Measurements from ENCODE around the gene TBX5.
"Not testable (repeated sequence)": the region's sequence is repeated elsewhere in the genome, so short reads cannot be mapped to it uniquely, and the experiment has no call there.

Gene TBX5

GRCh38 chr12:114371250-114371649 is 34.7 kb downstream of the TBX5 start:
- DNase-seq: no peak

GRCh38 chr12:114368685-114369452 is 37.1 kb downstream of the TBX5 start:
- DNase-seq: no peak

- DNase-seq: no peak
Observed at GRCh38 chr12:114361992-114362391, 44.0 kb downstream of the TBX5 start.

GRCh38 chr12:114361545-114361944 is 44.4 kb downstream of the TBX5 start:
- DNase-seq: no peak

GRCh38 chr12:114360485-114360884 is 45.5 kb downstream of the TBX5 start:
- DNase-seq: no peak

GRCh38 chr12:114355389-114356088 is 50.4 kb downstream of the TBX5 start:
- DNase-seq: no peak

- not testable (repeated sequence) for DNase-seq
Observed at GRCh38 chr12:114349239-114349638, 56.7 kb downstream of the TBX5 start.

- no peak for DNase-seq
Observed at GRCh38 chr12:114347861-114348260, 58.1 kb downstream of the TBX5 start.

GRCh38 chr12:114344831-114345230 is 61.1 kb downstream of the TBX5 start:
- no peak for DNase-seq

GRCh38 chr12:114344303-114344663 is 61.7 kb downstream of the TBX5 start:
- DNase-seq: no peak

- DNase-seq: no peak
Observed at GRCh38 chr12:114343585-114344302, 62.2 kb downstream of the TBX5 start.

- DNase-seq: no peak
Observed at GRCh38 chr12:114342656-114343055, 63.3 kb downstream of the TBX5 start.

GRCh38 chr12:114341635-114342034 is 64.3 kb downstream of the TBX5 start:
- DNase-seq: no peak

- no peak for DNase-seq
Observed at GRCh38 chr12:114340231-114340630, 65.7 kb downstream of the TBX5 start.

- DNase-seq: no peak
Observed at GRCh38 chr12:114339626-114340025, 66.3 kb downstream of the TBX5 start.

GRCh38 chr12:114335607-114336006 is 70.3 kb downstream of the TBX5 start:
- no peak for DNase-seq

GRCh38 chr12:114334395-114334794 is 71.5 kb downstream of the TBX5 start:
- no peak for DNase-seq

- no peak for DNase-seq
Observed at GRCh38 chr12:114328292-114328691, 77.7 kb downstream of the TBX5 start.

- no peak for DNase-seq
Observed at GRCh38 chr12:114327765-114328164, 78.2 kb downstream of the TBX5 start.

- DNase-seq: no peak
Observed at GRCh38 chr12:114321524-114321923, 84.4 kb downstream of the TBX5 start.

- no peak for DNase-seq
Observed at GRCh38 chr12:114320968-114321367, 85.0 kb downstream of the TBX5 start.

- DNase-seq: no peak
Observed at GRCh38 chr12:114320101-114320500, 85.8 kb downstream of the TBX5 start.

- no peak for DNase-seq
Observed at GRCh38 chr12:114319422-114319821, 86.5 kb downstream of the TBX5 start.

- DNase-seq: no peak
Observed at GRCh38 chr12:114318984-114319383, 87.0 kb downstream of the TBX5 start.
